Left forelimb (tissue), 1 donor: ENCODE results near the gene CREB1.

ENCODE experiments used
- DNase-seq: peaks from one replicate; pipeline ENCODE4 v3.0.0-alpha.2; 2018; ENCODE audit warnings: low spot score

The CREB1 gene

GRCh38 chr2:207504513-207505170, 25.1 kb upstream of the CREB1 start:
- DNase-seq: peak; percentile 68

GRCh38 chr2:207505171-207505570, 24.6 kb upstream of the CREB1 start:
- no peak for DNase-seq

GRCh38 chr2:207505728-207506127, 24.0 kb upstream of the CREB1 start:
- no peak for DNase-seq

- DNase-seq: no peak
These were observed 23.3 kb upstream of the CREB1 start for GRCh38 chr2:207506426-207506825.

- DNase-seq: no peak
These were observed 19.6 kb upstream of the CREB1 start for GRCh38 chr2:207510148-207510547.

- no peak for DNase-seq
These were observed 17.9 kb upstream of the CREB1 start for GRCh38 chr2:207511851-207512250.

GRCh38 chr2:207512356-207512755, 17.4 kb upstream of the CREB1 start:
- no peak for DNase-seq

- DNase-seq: no peak
These were observed 16.1 kb upstream of the CREB1 start for GRCh38 chr2:207513551-207514257.

GRCh38 chr2:207514451-207514850, 15.3 kb upstream of the CREB1 start:
- no peak for DNase-seq

GRCh38 chr2:207515671-207516070, 14.1 kb upstream of the CREB1 start:
- DNase-seq: no peak

GRCh38 chr2:207516206-207516605, 13.6 kb upstream of the CREB1 start:
- DNase-seq: no peak

- DNase-seq: no peak
These were observed 6.8 kb upstream of the CREB1 start for GRCh38 chr2:207523005-207523404.

GRCh38 chr2:207525296-207525695, 4.5 kb upstream of the CREB1 start:
- DNase-seq: no peak

- no peak for DNase-seq
These were observed 807 bp upstream of the CREB1 start for GRCh38 chr2:207528980-207529329.

GRCh38 chr2:207530160-207531031, 634 bp downstream of the CREB1 start:
- peak; percentile 67 for DNase-seq

- no peak for DNase-seq
These were observed 1.5 kb downstream of the CREB1 start for GRCh38 chr2:207531032-207531952.

- no peak for DNase-seq
These were observed 2.9 kb downstream of the CREB1 start for GRCh38 chr2:207532676-207533075.

- DNase-seq: no peak
These were observed 3.8 kb downstream of the CREB1 start for GRCh38 chr2:207533461-207534008.

- no peak for DNase-seq
These were observed 4.7 kb downstream of the CREB1 start for GRCh38 chr2:207534417-207534816.

GRCh38 chr2:207539470-207539869, 9.7 kb downstream of the CREB1 start:
- DNase-seq: no peak

- no peak for DNase-seq
These were observed 10.7 kb downstream of the CREB1 start for GRCh38 chr2:207540431-207540830.

GRCh38 chr2:207541933-207542332, 12.2 kb downstream of the CREB1 start:
- no peak for DNase-seq
